ENCODE results near the gene MYPOP. TPM values are rescaled to one million over a fixed set of nuclear protein-coding genes. Genes with fewer than 3 reads are reported as not detected.

Gene MYPOP
- total and polyA plus RNA-seq, 2 of the 13 experiments (the other 11 are each of a cell fraction or from before 2014, with no cell fraction given) = 2.3 to 2.7 TPM

DNA sequence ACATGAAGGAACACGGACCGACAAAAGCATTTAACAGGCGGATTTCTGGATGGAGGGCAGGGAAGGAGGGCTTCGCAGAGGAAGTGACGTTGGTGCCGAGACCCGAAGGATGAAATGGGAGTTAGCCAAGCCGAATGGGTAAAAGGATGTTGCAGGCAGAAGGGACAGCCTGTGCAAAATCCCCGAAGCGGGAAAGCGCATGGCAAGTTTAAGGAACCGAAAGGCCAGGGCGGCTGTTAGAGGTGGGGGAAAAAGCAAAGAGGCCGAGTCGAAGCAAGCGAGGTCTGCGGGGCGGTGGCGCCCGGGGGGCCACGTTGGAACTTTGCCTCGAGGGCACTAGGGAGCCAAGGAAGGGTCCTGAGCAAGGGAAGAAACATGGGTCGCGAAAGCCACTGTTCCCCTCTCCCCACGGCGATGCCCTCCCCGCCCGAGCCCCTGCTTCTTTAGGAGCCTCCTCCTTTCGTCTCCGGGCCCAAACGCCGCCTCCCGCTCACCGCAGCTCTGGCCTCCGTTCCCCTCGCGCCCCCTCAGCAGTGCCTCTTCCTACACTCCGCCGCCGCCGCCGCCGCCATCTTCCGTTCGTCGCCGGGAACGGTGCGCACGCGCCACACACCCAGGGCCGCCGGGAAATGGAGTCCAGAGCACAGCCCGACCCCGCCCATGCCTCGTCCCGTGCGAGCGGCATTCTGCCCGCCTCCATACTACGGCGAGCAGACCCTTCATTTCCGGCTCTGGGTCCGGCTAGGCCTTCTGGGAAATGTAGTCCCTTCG lies 39.7 kb downstream of the MYPOP start, which contains the start of gene SYMPK (continued):
- TF ChIP-seq, protein P1, sequence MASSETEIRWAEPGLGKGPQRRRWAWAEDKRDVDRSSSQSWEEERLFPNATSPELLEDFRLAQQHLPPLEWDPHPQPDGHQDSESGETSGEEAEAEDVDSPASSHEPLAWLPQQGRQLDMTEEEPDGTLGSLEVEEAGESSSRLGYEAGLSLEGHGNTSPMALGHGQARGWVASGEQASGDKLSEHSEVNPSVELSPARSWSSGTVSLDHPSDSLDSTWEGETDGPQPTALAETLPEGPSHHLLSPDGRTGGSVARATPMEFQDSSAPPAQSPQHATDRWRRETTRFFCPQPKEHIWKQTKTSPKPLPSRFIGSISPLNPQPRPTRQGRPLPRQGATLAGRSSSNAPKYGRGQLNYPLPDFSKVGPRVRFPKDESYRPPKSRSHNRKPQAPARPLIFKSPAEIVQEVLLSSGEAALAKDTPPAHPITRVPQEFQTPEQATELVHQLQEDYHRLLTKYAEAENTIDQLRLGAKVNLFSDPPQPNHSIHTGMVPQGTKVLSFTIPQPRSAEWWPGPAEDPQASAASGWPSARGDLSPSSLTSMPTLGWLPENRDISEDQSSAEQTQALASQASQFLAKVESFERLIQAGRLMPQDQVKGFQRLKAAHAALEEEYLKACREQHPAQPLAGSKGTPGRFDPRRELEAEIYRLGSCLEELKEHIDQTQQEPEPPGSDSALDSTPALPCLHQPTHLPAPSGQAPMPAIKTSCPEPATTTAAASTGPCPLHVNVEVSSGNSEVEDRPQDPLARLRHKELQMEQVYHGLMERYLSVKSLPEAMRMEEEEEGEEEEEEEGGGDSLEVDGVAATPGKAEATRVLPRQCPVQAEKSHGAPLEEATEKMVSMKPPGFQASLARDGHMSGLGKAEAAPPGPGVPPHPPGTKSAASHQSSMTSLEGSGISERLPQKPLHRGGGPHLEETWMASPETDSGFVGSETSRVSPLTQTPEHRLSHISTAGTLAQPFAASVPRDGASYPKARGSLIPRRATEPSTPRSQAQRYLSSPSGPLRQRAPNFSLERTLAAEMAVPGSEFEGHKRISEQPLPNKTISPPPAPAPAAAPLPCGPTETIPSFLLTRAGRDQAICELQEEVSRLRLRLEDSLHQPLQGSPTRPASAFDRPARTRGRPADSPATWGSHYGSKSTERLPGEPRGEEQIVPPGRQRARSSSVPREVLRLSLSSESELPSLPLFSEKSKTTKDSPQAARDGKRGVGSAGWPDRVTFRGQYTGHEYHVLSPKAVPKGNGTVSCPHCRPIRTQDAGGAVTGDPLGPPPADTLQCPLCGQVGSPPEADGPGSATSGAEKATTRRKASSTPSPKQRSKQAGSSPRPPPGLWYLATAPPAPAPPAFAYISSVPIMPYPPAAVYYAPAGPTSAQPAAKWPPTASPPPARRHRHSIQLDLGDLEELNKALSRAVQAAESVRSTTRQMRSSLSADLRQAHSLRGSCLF (CRISPR knock-in tag; IDR thresholded peaks at IDR 0.05; ENCODE audit: borderline replicate concordance) = no peak
- TF ChIP-seq ZNF644 (CRISPR knock-in tag; IDR thresholded peaks at IDR 0.05; ENCODE audit: low read depth) = no peak
- TF ChIP-seq HMG20A (CRISPR knock-in tag; IDR thresholded peaks at IDR 0.05; ENCODE audit: borderline replicate concordance) = no peak
- TF ChIP-seq JUND (CRISPR knock-in tag; IDR thresholded peaks at IDR 0.05) = no peak
- TF ChIP-seq SIX4 (CRISPR knock-in tag; IDR thresholded peaks at IDR 0.05) = no peak
- no peak for TF ChIP-seq NFE2 (CRISPR knock-in tag; IDR thresholded peaks at IDR 0.05)
- no peak for TF ChIP-seq ZNF33A (CRISPR knock-in tag; IDR thresholded peaks at IDR 0.05; ENCODE audit: borderline replicate concordance)
- 0 out of 2 replicates have a peak, but pooled peaks have one; percentile 17 for TF ChIP-seq TMF1 (CRISPR knock-in tag; IDR thresholded peaks at IDR 0.05; ENCODE audit: low read depth)
- no peak for TF ChIP-seq PLRG1 (conservative IDR thresholded peaks at IDR 0.05)
- TF ChIP-seq TOE1 (CRISPR knock-in tag; IDR thresholded peaks at IDR 0.05) = 0 out of 2 replicates have a peak, but pooled peaks have one; percentile 31
- TF ChIP-seq ZNF766 (CRISPR knock-in tag; IDR thresholded peaks at IDR 0.05; ENCODE audit: borderline replicate concordance) = no peak
- TF ChIP-seq, protein P2, sequence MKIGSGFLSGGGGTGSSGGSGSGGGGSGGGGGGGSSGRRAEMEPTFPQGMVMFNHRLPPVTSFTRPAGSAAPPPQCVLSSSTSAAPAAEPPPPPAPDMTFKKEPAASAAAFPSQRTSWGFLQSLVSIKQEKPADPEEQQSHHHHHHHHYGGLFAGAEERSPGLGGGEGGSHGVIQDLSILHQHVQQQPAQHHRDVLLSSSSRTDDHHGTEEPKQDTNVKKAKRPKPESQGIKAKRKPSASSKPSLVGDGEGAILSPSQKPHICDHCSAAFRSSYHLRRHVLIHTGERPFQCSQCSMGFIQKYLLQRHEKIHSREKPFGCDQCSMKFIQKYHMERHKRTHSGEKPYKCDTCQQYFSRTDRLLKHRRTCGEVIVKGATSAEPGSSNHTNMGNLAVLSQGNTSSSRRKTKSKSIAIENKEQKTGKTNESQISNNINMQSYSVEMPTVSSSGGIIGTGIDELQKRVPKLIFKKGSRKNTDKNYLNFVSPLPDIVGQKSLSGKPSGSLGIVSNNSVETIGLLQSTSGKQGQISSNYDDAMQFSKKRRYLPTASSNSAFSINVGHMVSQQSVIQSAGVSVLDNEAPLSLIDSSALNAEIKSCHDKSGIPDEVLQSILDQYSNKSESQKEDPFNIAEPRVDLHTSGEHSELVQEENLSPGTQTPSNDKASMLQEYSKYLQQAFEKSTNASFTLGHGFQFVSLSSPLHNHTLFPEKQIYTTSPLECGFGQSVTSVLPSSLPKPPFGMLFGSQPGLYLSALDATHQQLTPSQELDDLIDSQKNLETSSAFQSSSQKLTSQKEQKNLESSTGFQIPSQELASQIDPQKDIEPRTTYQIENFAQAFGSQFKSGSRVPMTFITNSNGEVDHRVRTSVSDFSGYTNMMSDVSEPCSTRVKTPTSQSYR (CRISPR knock-in tag; IDR thresholded peaks at IDR 0.05; ENCODE audit: borderline replicate concordance) = no peak
- TF ChIP-seq SMYD3 (CRISPR knock-in tag; IDR thresholded peaks at IDR 0.05) = no peak
- no peak for TF ChIP-seq ZFYVE20 (CRISPR knock-in tag; IDR thresholded peaks at IDR 0.05; ENCODE audit: borderline replicate concordance, low read depth)
- TF ChIP-seq ZNF775 (CRISPR knock-in tag; IDR thresholded peaks at IDR 0.05; ENCODE audit: borderline replicate concordance) = no peak
